Subcutaneous abdominal adipose tissue (tissue), 5 donors: ENCODE measurements around the gene HOXD13.
A peak's percentile ranks its signal among the peaks of the same experiment; 100 is the strongest.

ENCODE experiments used
- H3K27ac ChIP-seq: one replicate; pipeline ENCODE4 v1.7.0; 2013; ENCODE audit warnings: low read depth, mild to moderate bottlenecking, inconsistent platforms, low read length, moderate library complexity
- H3K27me3 ChIP-seq, 5 donors: one replicate each; pipeline ENCODE4 v1.7.0; 2013; ENCODE audit warnings: low read length in 5 of 5, inconsistent platforms in 1 of 5; ENCODE audit not compliant: control insufficient read depth in 5 of 5, insufficient read depth in 4 of 5
- H3K36me3 ChIP-seq, 5 donors: one replicate each; pipeline ENCODE4 v1.7.0; 2013; ENCODE audit warnings: low read length in 5 of 5; ENCODE audit not compliant: control insufficient read depth in 5 of 5, insufficient read depth in 5 of 5
- H3K4me1 ChIP-seq, 5 donors: one replicate each; pipeline ENCODE4 v1.7.0; 2013; ENCODE audit warnings: low read length in 5 of 5, mild to moderate bottlenecking in 3 of 5, moderate library complexity in 1 of 5; ENCODE audit not compliant: control insufficient read depth in 5 of 5, insufficient read depth in 5 of 5
- H3K4me3 ChIP-seq, 5 donors: one replicate each; pipeline ENCODE4 v1.7.0; 2013; ENCODE audit warnings: low read length in 5 of 5, low read depth in 1 of 5
- H3K9ac ChIP-seq, 5 donors: one replicate each; pipeline ENCODE4 v1.7.0; 2013; ENCODE audit warnings: low read length in 5 of 5, mild to moderate bottlenecking in 4 of 5, moderate library complexity in 3 of 5
- H3K9me3 ChIP-seq, 5 donors: one replicate each; pipeline ENCODE4 v1.7.0; 2013; ENCODE audit warnings: low read length in 5 of 5; ENCODE audit not compliant: control insufficient read depth in 5 of 5
- donor health status: healthy.
- donor health status: healthy.
- donor health status: healthy.
- donor health status: healthy.
- donor health status: healthy.

The HOXD13 gene

GRCh38 chr2:176099159-176099727, 6.7 kb downstream of the HOXD13 start:
- Histone ChIP-seq H3K4me1 (peaks cover 0 to 42% (median 28%) of the 10 kb centered on the region in 5 donors), H3K36me3 (no peaks in the 10 kb centered on the region), H3K4me3 (peak overlapping the region in 1 of 5 donors; percentile 18), H3K27me3 (peaks cover 86 to 99% (median 92%) of the 10 kb centered on the region in 5 donors), H3K27ac (no peak overlapping the region), H3K9ac (no peak overlapping the region), H3K9me3 (peaks cover 0 to 2% (median 0%) of the 10 kb centered on the region in 5 donors)

- Histone ChIP-seq H3K27ac (no peak within 1 kb of the TSS), H3K9me3 (no peaks in the 10 kb centered on the region), H3K36me3 (no peaks in the 10 kb centered on the region), H3K4me3 (peak within 1 kb of the TSS in 1 of 5 donors; percentile 18), H3K27me3 (peaks cover 86 to 99% (median 94%) of the 10 kb centered on the region in 5 donors), H3K4me1 (peaks cover 0 to 49% (median 35%) of the 10 kb centered on the region in 5 donors), H3K9ac (no peak within 1 kb of the TSS)
These were observed 7.4 kb downstream of the HOXD13 start, which contains the start of gene HOXD12 for GRCh38 chr2:176099728-176100546. Gene HOXD12 (plus strand): TSS chr2:176099795. CDS start chr2:176099802, 7 bp downstream.

- Histone ChIP-seq H3K9ac (no peak overlapping the region), H3K36me3 (no peaks in the 10 kb centered on the region), H3K27me3 (peaks cover 86 to 99% (median 94%) of the 10 kb centered on the region in 5 donors), H3K4me3 (no peak overlapping the region), H3K27ac (no peak overlapping the region), H3K9me3 (no peaks in the 10 kb centered on the region), H3K4me1 (peaks cover 0 to 52% (median 37%) of the 10 kb centered on the region in 5 donors)
These were observed 8.1 kb downstream of the HOXD13 start for GRCh38 chr2:176100547-176101140.

GRCh38 chr2:176101216-176101830, 8.8 kb downstream of the HOXD13 start:
- Histone ChIP-seq H3K9ac (no peak overlapping the region), H3K9me3 (no peaks in the 10 kb centered on the region), H3K4me1 (peaks cover 0 to 53% (median 38%) of the 10 kb centered on the region in 5 donors), H3K36me3 (no peaks in the 10 kb centered on the region), H3K27me3 (peaks cover 87 to 100% (median 97%) of the 10 kb centered on the region in 5 donors), H3K27ac (no peak overlapping the region), H3K4me3 (no peak overlapping the region)

GRCh38 chr2:176101842-176102241, 9.3 kb downstream of the HOXD13 start:
- Histone ChIP-seq H3K4me3 (no peak overlapping the region), H3K27ac (no peak overlapping the region), H3K9me3 (no peaks in the 10 kb centered on the region), H3K4me1 (peaks cover 0 to 53% (median 39%) of the 10 kb centered on the region in 5 donors), H3K9ac (no peak overlapping the region), H3K36me3 (no peaks in the 10 kb centered on the region), H3K27me3 (peaks cover 89 to 100% (median 95%) of the 10 kb centered on the region in 5 donors)

- peaks cover 0 to 53% (median 38%) of the 10 kb centered on the region in 5 donors for H3K4me1 ChIP-seq
- no peaks in the 10 kb centered on the region for H3K9me3 ChIP-seq
- peaks cover 88 to 99% (median 95%) of the 10 kb centered on the region in 5 donors for H3K27me3 ChIP-seq
- no peak overlapping the region for H3K4me3 ChIP-seq
- no peak overlapping the region for H3K9ac ChIP-seq
- H3K27ac ChIP-seq = no peak overlapping the region
- no peaks in the 10 kb centered on the region for H3K36me3 ChIP-seq
These were observed 9.9 kb downstream of the HOXD13 start for GRCh38 chr2:176102309-176102866.

- peaks cover 0 to 46% (median 35%) of the 10 kb centered on the region in 5 donors for H3K4me1 ChIP-seq
These were observed 10.7 kb downstream of the HOXD13 start for GRCh38 chr2:176103194-176103593.

GRCh38 chr2:176103742-176104315, 11.3 kb downstream of the HOXD13 start:
- Histone ChIP-seq H3K9me3 (no peaks in the 10 kb centered on the region), H3K27me3 (peaks cover 81 to 92% (median 87%) of the 10 kb centered on the region in 5 donors), H3K27ac (no peak overlapping the region), H3K4me3 (peak overlapping the region in 2 of 5 donors; percentile 11 to 26), H3K36me3 (no peaks in the 10 kb centered on the region), H3K9ac (no peak overlapping the region), H3K4me1 (peaks cover 0 to 44% (median 38%) of the 10 kb centered on the region in 5 donors)

More at GRCh38 chr2:176103194-176103593, 10.7 kb downstream of the HOXD13 start:
- no peak overlapping the region for H3K27ac ChIP-seq
- H3K27me3 ChIP-seq = peaks cover 81 to 93% (median 89%) of the 10 kb centered on the region in 5 donors
- H3K9me3 ChIP-seq = no peaks in the 10 kb centered on the region
- no peak overlapping the region for H3K4me3 ChIP-seq
- no peaks in the 10 kb centered on the region for H3K36me3 ChIP-seq
- H3K9ac ChIP-seq = no peak overlapping the region
